GM21786 (cell line): ENCODE results near the gene MUSTN1.

Experiments used
- ATAC-seq: cut with Tn5 transposase; IDR thresholded peaks from one replicate; pipeline ENCODE4 v1.9.1; 2021; ENCODE audit not compliant: unreplicated experiment

MUSTN1 gene

DNA sequence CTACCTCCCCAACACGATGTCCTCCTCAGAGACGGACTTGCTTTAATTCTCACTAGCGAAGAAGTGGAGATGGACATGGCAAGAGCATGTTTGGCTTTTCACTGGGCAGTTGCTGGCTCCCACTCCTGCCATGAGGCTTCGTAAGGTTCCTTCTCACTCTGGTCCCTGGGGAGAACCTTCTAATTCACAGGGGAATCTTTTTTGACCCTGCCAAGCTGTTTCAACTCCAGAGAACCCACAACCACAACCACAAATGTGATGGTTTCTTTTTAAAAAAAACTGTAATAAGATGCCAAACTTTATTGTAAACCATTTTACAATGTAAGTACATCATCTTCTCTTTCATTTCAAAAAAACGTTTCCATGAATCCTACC is 1.6 kb upstream of the MUSTN1 start:
- no peak for ATAC-seq

- no peak for ATAC-seq
These were observed 1.1 kb upstream of the MUSTN1 start for GRCh38 chr3:52835766-52836470.

- ATAC-seq = no peak
These were observed 1.6 kb downstream of the MUSTN1 start for GRCh38 chr3:52833202-52833601.

GRCh38 chr3:52831500-52832301 is 3.1 kb downstream of the MUSTN1 start:
- no peak for ATAC-seq

- no peak for ATAC-seq
These were observed 4.1 kb downstream of the MUSTN1 start, which contains the start of gene ITIH4 for GRCh38 chr3:52830535-52831258. Gene ITIH4, minus strand, starts transcription at chr3:52830672. Its CDS starts 30 bp downstream, at chr3:52830642.

- ATAC-seq = no peak
These were observed 4.8 kb downstream of the MUSTN1 start for GRCh38 chr3:52829906-52830463.

DNA sequence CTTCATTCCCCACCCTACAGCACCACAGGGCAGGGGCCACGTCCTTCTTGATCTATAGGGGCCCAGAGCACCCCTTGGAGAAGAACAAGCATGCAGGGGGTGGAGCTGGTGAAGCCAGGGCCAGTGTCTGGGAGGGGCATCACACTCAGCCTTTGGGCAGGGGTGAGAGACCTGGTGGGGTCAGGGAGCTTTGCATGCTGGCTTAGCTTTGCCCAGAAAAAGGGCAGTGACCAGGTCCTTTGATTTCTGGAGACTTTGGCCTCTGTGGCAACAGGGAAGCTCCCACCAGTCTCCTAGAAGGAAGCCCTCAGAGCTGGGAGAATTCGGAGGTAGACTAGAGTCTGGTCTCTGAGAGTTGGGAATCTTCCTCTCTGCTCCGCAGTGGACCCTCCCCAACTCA is 5.3 kb downstream of the MUSTN1 start:
- ATAC-seq = no peak

DNA sequence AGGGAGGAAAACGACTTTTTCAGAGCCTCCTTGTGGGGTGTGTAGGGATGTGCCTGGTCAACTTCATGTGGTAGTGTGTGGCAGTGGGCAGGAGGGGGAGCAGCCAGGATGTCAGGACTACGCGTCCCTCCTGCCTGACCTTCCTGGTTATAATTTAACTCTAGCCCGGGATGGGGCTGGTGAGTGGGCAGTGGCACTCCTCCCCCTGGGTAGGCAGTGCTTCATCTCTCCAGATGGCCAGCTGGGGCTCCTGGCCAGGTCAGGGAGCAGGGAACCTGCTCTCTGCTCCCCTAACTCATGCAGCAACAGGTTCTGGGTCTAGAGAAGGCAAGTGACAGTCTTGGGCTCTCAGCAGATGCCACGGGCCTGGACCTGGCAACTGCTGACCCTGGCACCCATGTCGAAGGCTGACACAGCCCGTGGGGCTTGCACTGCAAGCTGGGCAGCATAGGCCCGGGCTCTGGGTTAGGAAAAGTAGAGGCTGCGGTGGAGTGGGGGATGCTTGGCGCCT is 6.9 kb downstream of the MUSTN1 start:
- no peak for ATAC-seq

- no peak for ATAC-seq
These were observed 7.4 kb downstream of the MUSTN1 start for GRCh38 chr3:52827441-52827840.

GRCh38 chr3:52824037-52824436 is 10.8 kb downstream of the MUSTN1 start:
- ATAC-seq = no peak

- ATAC-seq = no peak
These were observed 12.5 kb downstream of the MUSTN1 start for GRCh38 chr3:52822363-52822762.

GRCh38 chr3:52820736-52821135 is 14.1 kb downstream of the MUSTN1 start:
- ATAC-seq = no peak

- no peak for ATAC-seq
These were observed 14.9 kb downstream of the MUSTN1 start for GRCh38 chr3:52819936-52820335.

GRCh38 chr3:52817860-52818259 is 17.0 kb downstream of the MUSTN1 start:
- ATAC-seq = no peak

DNA sequence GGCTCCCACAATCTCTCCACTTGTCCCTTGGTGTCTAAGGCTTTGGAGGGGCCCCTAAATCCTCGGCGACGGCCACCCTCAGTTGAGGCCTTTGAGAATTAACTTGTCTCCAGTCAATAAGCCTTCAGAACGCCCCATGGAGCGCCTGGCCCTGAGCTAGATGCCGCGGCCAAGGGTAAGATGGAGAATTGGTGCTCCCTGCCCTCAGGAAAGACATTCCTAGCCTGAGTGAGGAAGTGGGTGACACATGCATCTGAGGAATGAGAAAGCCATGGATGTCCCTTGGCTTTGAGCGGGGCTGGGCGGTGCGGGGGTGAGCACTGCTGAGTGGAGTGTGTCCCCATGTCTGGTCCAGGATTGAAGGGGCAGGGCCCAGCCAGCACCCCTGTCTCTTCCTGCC is 17.6 kb downstream of the MUSTN1 start:
- no peak for ATAC-seq

DNA sequence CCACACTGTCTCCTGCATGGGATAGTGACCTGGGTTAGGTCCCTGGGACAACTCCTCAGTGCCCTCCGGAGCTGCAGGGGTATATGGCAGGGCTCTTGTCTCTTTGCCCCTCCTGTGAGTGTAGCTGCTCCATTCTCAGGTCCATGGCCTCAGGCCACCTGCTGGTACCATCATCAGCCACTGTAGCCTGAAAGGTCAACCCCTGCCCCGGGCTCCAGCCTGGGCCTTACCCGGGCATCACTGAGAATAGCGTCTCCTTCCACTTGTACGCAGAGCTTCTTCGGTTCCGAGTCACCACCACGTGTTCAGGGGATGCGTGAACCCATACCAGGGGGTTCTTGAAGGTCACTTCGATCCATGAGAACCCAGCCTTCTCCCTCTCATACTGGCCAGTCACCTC is 18.2 kb downstream of the MUSTN1 start:
- no peak for ATAC-seq

DNA sequence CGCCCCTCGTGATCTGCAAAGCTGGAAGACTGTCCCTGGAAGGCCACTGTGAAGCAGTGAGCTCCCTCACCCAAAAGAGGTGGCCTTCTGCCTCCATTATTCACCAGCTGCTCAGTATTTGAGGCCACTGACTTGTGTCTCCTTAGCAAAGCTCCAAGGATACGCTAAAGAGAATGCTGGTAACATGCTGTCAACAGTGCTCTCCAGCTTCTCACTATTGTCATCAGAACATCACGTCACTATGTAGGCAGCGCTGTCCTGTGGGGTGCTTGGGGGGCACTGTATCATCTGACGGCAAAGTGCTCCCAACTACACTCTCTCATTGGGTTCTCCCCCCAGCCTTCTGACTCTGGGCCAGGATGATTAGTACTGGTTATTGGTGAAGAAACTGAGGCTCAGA is 18.6 kb downstream of the MUSTN1 start:
- no peak for ATAC-seq

DNA sequence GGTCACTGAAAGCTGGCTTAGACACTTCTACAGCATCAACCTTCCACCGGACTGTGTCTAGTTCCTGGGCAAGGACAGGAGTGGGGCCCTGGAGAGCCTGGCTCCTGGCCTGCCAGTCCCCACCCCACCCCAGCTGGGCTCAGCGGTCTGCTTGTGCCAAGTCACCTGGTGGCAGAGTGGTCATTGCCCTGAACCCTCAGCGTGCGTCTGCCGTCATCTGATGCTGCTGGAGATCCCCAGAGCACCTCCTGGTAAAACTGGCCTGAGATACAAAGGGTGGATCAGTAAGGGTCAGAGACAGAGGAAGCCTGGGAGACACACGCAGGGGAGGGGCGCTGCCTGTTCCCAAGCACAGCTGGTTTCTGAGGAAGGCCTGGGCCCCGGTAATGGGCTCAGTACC is 21.0 kb downstream of the MUSTN1 start:
- ATAC-seq = no peak

- ATAC-seq = no peak
These were observed 23.3 kb downstream of the MUSTN1 start for GRCh38 chr3:52811452-52812011.

GRCh38 chr3:52810923-52811322 is 23.9 kb downstream of the MUSTN1 start:
- no peak for ATAC-seq
